HepG2 (cell line): ENCODE results near the gene GPR148. TPM values are rescaled to one million over a fixed set of nuclear protein-coding genes. Genes with fewer than 3 reads are reported as not detected.

Experiments
- CEBPG ChIP-seq: IDR thresholded peaks from 2 replicates; pipeline ENCODE4 v1.6.1; 2016
- HIC2 ChIP-seq: sonication (generic); formaldehyde crosslinking; IDR thresholded peaks from 2 replicates; pipeline ENCODE4 v1.9.0; 2022; ENCODE audit warnings: low read depth, missing genetic modification reagents
- HIVEP1 ChIP-seq: sonication (generic); formaldehyde crosslinking; IDR thresholded peaks from 2 replicates; pipeline ENCODE4 v1.4.0; 2020; ENCODE audit warnings: mild to moderate bottlenecking, missing genetic modification reagents
- KDM5B ChIP-seq: sonication (generic); formaldehyde crosslinking; IDR thresholded peaks from 2 replicates; pipeline ENCODE4 v1.4.0; 2020; ENCODE audit warnings: missing genetic modification reagents, mild to moderate bottlenecking, borderline replicate concordance
- MIER3 ChIP-seq: IDR thresholded peaks from 2 replicates; pipeline ENCODE4 v1.6.1; 2016; ENCODE audit warnings: missing compliant biosample characterization, borderline replicate concordance
- MZF1 ChIP-seq: sonication (generic); formaldehyde crosslinking; IDR thresholded peaks from 2 replicates; pipeline ENCODE4 v1.8.1; 2023; ENCODE audit warnings: mild to moderate bottlenecking, missing genetic modification reagents, borderline replicate concordance
- NPAS2 ChIP-seq: sonication (generic); formaldehyde crosslinking; IDR thresholded peaks from 2 replicates; pipeline ENCODE4 v1.8.0; 2022; ENCODE audit warnings: mild to moderate bottlenecking, missing genetic modification reagents, borderline replicate concordance
- U2AF1 ChIP-seq: fragments of 200-400 bp; formaldehyde crosslinking; optimal IDR thresholded peaks from 2 replicates; pipeline ENCODE3; 2017; ENCODE audit warnings: mild to moderate bottlenecking, low read depth, low read length
- WIZ ChIP-seq: sonication (generic); formaldehyde crosslinking; IDR thresholded peaks from 2 replicates; pipeline ENCODE4 v1.5.1; 2020; ENCODE audit warnings: mild to moderate bottlenecking, missing genetic modification reagents
- ZKSCAN5 ChIP-seq: sonication (generic); formaldehyde crosslinking; IDR thresholded peaks from 2 replicates; pipeline ENCODE4 v1.5.1; 2020; ENCODE audit warnings: mild to moderate bottlenecking, missing genetic modification reagents
- ZNF329 ChIP-seq: sonication (generic); formaldehyde crosslinking; IDR thresholded peaks from 2 replicates; pipeline ENCODE4 v1.9.0; 2021; ENCODE audit warnings: low read depth, mild to moderate bottlenecking, missing genetic modification reagents
- ZNF557 ChIP-seq: sonication (generic); formaldehyde crosslinking; IDR thresholded peaks from 2 replicates; pipeline ENCODE4 v1.4.0; 2020; ENCODE audit warnings: missing genetic modification reagents
- ZNF619 ChIP-seq: sonication (generic); formaldehyde crosslinking; IDR thresholded peaks from 2 replicates; pipeline ENCODE4 v1.4.0; 2020; ENCODE audit warnings: mild to moderate bottlenecking, missing genetic modification reagents
- ZNF724P ChIP-seq: sonication (generic); formaldehyde crosslinking; IDR thresholded peaks from 2 replicates; pipeline ENCODE4 v1.8.0; 2022; ENCODE audit warnings: missing genetic modification reagents, borderline replicate concordance
- polyA plus RNA-seq, 8 experiments: library from polyadenylated mRNA; depleted of rRNA in 3 of 8; stranded (reverse) in 7 of 8; unstranded in 1 of 8; fragments of >200 nt; fragmentation: Illumina TruSeq in 4 of 8; extraction: Trizol in 4 of 8; gene quantifications; 2 replicates each; pipeline versions ENCODE4 v1.2.1 to v1.2.3, GENCODE V29; 2011 to 2016; ENCODE audit warnings: low read depth in 4 of 8, missing spikeins in 1 of 8, mixed read lengths in 1 of 8; ENCODE audit not compliant: insufficient read depth in 1 of 8
- total RNA-seq, 5 experiments: library from RNA; depleted of rRNA; stranded (reverse); fragments of >200 nt; fragmentation: Illumina TruSeq; extraction: Trizol; gene quantifications; 2 replicates each; pipeline ENCODE4 v1.2.3, GENCODE V29; 2016; ENCODE audit warnings: low read depth in 1 of 5
- TF ChIP-seq, protein P1 (sequence below): sonication (generic); formaldehyde crosslinking; IDR thresholded peaks from 2 replicates; pipeline ENCODE4 v1.5.0; 2020; ENCODE audit warnings: mild to moderate bottlenecking, missing genetic modification reagents, borderline replicate concordance
- TF ChIP-seq, protein P2 (sequence below): sonication (generic); formaldehyde crosslinking; IDR thresholded peaks from 2 replicates; pipeline ENCODE4 v1.4.0; 2020; ENCODE audit warnings: missing genetic modification reagents
- TF ChIP-seq, protein P3 (sequence below): sonication (generic); formaldehyde crosslinking; IDR thresholded peaks from 2 replicates; pipeline ENCODE4 v1.8.1; 2023; ENCODE audit warnings: mild to moderate bottlenecking, missing genetic modification reagents, borderline replicate concordance
- TF ChIP-seq, protein P4 (sequence below): sonication (generic); formaldehyde crosslinking; IDR thresholded peaks from 2 replicates; pipeline ENCODE4 v1.8.1; 2022; ENCODE audit warnings: mild to moderate bottlenecking, missing genetic modification reagents

GPR148 gene
- total and polyA plus RNA-seq, 2 of the 13 experiments (the other 11 are each of a cell fraction or from before 2014, with no cell fraction given), result not detected

DNA sequence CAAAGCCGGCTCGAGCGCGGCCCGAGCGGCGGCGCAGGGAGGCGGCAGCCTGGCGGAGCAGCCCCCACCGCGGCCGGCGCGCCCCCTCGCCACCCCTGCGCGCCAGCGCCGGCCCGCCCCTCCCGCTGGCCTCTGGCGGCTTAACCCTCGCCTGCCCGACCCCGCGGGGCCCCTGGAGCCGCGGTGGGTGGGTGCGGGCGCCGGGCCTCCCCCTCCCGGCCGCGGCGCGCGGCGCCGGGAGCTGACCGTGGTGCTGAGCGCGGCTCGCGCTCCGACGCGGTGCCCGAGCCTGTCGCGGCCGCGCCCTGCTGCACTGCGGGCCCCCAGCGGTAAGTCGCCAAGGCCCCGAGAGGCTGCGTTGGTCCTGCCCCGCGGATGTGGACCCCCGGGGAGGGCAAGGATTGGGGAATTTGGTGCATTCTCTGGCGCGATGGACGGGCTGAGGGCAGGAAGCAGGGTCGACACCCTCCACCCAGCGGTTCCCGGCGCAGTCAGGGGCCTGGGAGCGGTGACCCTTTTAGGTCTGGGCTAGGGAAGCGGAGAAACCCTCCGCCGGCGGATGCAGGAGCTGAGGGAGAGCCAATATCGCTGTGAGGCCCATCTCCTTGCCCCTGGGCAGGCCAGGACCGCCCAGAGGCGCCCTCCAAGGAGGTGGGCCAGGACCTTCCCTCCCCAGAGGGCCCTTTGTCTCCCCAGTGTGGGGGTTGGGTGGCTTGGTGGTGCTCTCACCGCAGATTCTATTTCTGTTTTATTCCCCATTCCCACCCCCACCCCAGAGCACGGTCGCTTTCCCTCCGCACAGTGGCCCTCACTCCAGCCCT, 27.4 kb downstream of the GPR148 start (continued):
- TF ChIP-seq MIER3 (CRISPR knock-in tag), result no peak
- TF ChIP-seq ZNF557, result no peak
- no peak for TF ChIP-seq ZKSCAN5 (CRISPR knock-in tag)
- no peak for TF ChIP-seq KDM5B (CRISPR knock-in tag)
- TF ChIP-seq, protein P1, sequence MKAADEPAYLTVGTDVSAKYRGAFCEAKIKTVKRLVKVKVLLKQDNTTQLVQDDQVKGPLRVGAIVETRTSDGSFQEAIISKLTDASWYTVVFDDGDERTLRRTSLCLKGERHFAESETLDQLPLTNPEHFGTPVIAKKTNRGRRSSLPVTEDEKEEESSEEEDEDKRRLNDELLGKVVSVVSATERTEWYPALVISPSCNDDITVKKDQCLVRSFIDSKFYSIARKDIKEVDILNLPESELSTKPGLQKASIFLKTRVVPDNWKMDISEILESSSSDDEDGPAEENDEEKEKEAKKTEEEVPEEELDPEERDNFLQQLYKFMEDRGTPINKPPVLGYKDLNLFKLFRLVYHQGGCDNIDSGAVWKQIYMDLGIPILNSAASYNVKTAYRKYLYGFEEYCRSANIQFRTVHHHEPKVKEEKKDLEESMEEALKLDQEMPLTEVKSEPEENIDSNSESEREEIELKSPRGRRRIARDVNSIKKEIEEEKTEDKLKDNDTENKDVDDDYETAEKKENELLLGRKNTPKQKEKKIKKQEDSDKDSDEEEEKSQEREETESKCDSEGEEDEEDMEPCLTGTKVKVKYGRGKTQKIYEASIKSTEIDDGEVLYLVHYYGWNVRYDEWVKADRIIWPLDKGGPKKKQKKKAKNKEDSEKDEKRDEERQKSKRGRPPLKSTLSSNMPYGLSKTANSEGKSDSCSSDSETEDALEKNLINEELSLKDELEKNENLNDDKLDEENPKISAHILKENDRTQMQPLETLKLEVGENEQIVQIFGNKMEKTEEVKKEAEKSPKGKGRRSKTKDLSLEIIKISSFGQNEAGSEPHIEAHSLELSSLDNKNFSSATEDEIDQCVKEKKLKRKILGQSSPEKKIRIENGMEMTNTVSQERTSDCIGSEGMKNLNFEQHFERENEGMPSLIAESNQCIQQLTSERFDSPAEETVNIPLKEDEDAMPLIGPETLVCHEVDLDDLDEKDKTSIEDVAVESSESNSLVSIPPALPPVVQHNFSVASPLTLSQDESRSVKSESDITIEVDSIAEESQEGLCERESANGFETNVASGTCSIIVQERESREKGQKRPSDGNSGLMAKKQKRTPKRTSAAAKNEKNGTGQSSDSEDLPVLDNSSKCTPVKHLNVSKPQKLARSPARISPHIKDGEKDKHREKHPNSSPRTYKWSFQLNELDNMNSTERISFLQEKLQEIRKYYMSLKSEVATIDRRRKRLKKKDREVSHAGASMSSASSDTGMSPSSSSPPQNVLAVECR (CRISPR knock-in tag), result peak; percentile 16; the same call in 1 of the 2 replicates
- TF ChIP-seq, protein P2, sequence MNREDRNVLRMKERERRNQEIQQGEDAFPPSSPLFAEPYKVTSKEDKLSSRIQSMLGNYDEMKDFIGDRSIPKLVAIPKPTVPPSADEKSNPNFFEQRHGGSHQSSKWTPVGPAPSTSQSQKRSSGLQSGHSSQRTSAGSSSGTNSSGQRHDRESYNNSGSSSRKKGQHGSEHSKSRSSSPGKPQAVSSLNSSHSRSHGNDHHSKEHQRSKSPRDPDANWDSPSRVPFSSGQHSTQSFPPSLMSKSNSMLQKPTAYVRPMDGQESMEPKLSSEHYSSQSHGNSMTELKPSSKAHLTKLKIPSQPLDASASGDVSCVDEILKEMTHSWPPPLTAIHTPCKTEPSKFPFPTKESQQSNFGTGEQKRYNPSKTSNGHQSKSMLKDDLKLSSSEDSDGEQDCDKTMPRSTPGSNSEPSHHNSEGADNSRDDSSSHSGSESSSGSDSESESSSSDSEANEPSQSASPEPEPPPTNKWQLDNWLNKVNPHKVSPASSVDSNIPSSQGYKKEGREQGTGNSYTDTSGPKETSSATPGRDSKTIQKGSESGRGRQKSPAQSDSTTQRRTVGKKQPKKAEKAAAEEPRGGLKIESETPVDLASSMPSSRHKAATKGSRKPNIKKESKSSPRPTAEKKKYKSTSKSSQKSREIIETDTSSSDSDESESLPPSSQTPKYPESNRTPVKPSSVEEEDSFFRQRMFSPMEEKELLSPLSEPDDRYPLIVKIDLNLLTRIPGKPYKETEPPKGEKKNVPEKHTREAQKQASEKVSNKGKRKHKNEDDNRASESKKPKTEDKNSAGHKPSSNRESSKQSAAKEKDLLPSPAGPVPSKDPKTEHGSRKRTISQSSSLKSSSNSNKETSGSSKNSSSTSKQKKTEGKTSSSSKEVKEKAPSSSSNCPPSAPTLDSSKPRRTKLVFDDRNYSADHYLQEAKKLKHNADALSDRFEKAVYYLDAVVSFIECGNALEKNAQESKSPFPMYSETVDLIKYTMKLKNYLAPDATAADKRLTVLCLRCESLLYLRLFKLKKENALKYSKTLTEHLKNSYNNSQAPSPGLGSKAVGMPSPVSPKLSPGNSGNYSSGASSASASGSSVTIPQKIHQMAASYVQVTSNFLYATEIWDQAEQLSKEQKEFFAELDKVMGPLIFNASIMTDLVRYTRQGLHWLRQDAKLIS (CRISPR knock-in tag), result no peak
- TF ChIP-seq NPAS2 (CRISPR knock-in tag), result no peak
- TF ChIP-seq, protein P3, sequence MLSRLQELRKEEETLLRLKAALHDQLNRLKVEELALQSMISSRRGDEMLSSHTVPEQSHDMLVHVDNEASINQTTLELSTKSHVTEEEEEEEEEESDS (CRISPR knock-in tag), result no peak
- no peak for TF ChIP-seq ZNF724P (CRISPR knock-in tag)
- no peak for TF ChIP-seq ZNF619
- TF ChIP-seq, protein P4, sequence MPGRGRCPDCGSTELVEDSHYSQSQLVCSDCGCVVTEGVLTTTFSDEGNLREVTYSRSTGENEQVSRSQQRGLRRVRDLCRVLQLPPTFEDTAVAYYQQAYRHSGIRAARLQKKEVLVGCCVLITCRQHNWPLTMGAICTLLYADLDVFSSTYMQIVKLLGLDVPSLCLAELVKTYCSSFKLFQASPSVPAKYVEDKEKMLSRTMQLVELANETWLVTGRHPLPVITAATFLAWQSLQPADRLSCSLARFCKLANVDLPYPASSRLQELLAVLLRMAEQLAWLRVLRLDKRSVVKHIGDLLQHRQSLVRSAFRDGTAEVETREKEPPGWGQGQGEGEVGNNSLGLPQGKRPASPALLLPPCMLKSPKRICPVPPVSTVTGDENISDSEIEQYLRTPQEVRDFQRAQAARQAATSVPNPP (CRISPR knock-in tag), result 0 out of 2 replicates have a peak, but pooled peaks have one; percentile 32
- no peak for TF ChIP-seq MZF1
- TF ChIP-seq HIVEP1 (CRISPR knock-in tag), result no peak
- TF ChIP-seq WIZ, result 0 out of 2 replicates have a peak, but pooled peaks have one; percentile 25
- TF ChIP-seq ZNF329 (CRISPR knock-in tag), result 0 out of 2 replicates have a peak, but pooled peaks have one; percentile 37
- TF ChIP-seq U2AF1, result no peak
- TF ChIP-seq CEBPG (CRISPR knock-in tag), result no peak
- TF ChIP-seq HIC2, result no peak; the same call in 1 of the 2 replicates
